Occipital lobe (tissue), 2 donors: ENCODE measurements around the gene PRTFDC1. TPM values are rescaled to one million over a fixed set of nuclear protein-coding genes. Genes with fewer than 3 reads are reported as not detected.
"Not testable (repeated sequence)": the region's sequence is repeated elsewhere in the genome, so short reads cannot be mapped to it uniquely, and the experiment has no call there.

ENCODE experiments used
- DNase-seq: peaks from one replicate; lab custom pipeline; 2025; lab: John Stamatoyannopoulos, UW
- total RNA-seq: library from RNA; depleted of rRNA; stranded (reverse); fragments of >200 nt; gene quantifications from one replicate; pipeline ENCODE4 v1.2.3, GENCODE V29; 2014

Gene PRTFDC1, protein sequence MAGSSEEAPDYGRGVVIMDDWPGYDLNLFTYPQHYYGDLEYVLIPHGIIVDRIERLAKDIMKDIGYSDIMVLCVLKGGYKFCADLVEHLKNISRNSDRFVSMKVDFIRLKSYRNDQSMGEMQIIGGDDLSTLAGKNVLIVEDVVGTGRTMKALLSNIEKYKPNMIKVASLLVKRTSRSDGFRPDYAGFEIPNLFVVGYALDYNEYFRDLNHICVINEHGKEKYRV
- total RNA-seq = 35.7 TPM

DNA sequence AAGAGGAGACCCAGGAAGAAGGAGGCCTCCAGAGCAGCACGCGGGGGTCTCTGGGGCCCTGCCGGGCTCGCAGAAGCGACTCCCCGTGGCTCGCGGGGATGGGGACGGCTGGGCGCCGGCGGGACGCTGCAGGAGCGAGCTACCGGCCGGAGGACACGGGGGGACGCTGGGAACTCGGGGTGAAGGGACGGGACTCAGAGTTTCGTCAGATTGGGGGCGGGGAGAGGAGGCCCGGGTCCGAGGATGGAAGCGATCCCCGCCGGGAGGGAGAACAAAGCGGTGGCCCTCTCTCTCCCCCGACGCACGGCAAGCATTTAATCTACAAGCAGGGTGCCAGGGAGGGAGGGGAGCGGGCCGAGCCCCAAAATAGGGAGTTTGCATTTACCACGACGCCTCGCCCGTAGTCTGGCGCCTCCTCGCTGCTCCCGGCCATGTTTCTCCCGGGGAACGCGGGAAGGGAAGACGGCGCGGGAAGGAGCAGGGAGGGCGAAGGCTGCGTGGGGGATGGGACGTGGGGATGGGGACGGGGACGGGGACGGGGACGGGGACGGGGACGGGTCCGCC, at the start of gene PRTFDC1:
TSS of gene PRTFDC1 (minus strand) at position 464 of the 564 bp plus-strand sequence. CDS start at position 433, 31 bp downstream.
- DNase-seq = peak; percentile 56

DNA sequence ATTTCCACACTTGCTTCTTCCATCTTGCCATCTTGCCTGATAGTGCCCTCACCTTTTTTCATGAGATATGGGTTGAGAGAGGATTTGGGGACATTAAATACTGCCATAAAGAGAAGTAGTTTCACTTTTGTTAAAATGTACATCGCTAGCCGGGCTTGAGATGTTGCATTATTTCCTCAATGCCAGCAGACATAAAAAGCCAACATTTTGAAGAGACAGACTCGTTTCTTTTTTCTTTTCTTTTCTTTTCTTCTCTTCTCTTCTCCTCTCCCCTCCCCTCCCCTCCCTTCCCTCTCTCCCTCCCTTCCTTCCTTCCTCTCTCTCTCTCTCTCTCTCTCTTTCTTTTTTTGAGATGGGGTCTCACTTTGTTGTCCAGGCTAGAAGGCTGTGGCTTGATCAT, 45.6 kb upstream of the PRTFDC1 start:
- DNase-seq = no peak

DNA sequence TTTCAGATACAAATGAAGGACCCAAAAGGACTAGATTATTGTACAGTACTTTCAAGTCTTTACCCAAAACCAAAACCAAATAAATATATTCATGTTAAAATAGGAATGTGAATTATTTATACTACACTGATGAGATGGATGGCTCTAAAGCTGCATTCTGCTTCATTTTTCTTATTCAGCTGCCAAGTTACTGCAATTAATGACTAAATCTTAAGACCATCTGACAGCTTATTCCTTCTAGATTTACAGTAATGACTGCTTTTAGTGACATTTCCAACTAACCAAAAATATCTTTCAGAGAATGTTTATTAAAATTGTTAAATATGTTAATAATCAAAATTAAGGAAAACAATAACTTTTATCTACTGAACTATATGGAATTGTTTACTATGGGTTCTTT, 42.7 kb upstream of the PRTFDC1 start:
- no peak for DNase-seq

DNA sequence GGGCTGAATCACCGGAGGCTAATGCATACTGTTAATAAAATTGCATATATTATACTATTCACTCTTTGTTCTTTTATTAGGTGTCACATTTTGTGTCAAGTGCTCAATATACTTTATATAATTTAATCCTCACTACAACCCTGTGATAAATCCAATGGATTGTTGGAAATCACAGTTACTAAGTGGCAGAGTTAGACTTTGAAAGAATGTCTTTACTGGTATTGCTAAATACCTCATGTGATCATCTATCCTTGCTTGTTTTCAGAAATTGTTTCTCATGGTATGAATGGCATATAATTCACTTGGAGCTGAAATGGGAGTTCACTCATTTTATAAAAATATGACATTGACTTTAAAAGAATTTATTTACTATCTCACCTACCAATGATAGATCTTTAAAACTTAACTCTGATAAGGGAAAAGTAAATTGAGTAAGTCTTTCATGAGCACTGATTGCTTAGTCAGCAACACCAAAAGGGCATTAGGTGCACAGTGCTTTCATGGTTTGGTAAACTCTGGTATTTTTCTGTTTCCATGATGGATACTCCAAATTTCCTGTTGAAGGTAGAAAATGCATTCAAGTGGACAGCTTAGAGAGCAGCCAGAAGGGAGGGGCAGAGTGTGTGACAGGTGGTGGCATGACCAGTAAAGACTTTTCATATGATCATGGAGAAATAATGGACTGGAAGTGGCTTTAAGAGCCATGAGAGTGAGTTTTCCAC, 41.0 kb upstream of the PRTFDC1 start:
- DNase-seq = no peak

DNA sequence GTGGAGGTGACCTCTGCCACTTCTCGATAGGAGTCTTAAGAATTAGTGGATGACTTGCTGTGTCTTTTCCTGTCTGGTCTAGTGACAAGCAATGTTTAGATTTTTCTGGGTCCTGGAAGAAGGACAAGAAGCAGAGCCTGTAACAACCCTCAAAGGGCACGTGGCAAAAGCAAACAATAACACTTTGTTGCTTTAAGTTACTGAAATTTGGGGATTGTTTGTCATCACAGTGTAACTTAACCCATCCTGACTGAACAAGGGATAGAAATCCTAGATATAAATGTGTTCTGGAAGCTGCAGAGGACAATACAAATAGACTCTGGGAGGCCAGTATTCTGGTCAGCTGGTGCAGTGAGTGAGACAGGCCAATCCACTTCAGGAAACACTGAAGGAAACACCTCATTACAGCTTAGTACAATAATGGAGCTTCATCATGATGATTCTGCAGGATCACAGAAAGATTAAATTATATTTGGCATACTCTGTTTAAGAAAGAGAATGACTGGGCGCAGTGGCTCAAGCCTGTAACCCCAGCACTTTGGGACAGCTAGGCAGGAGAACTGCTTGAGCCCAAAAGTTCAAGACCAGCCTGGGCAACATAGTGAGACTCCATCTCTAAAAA, 40.2 kb upstream of the PRTFDC1 start:
- DNase-seq = no peak

DNA sequence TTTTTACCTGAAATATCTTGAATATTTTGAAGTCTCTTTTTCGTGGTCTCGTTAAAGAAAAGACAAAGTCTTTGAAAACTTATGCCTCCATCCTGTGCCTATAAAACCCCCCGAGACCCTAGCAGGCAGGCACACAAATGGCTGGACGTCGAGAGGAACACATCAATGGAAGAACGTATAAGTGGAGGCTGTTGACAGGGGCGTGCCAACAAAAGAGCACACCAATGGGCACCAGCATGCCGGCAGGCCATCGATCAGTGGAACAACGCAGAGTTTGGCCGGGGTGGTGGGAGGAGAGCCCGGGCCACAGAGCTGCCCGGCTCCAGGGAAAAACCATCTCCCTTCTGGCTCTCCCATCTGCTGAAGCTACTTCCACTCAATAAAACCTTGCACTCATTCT, 38.9 kb upstream of the PRTFDC1 start:
- no peak for DNase-seq

DNA sequence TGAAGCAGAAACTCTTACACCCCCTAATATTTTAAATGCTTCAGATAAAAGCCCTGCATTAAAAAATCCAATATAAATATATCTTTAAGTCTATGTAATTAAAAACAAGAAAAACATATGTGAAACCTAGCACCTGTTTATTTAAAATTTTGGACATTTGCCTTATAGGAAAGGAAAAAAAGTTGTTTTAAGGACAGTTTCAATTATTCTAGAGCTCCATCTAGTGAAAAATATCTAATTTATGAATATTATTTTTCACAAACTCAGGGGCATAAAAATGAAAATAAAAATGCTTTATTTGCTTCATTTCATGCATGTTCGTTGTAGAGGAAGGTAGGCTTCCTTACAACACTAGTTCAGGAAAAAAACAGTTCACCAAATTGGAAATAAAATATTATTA, 37.5 kb upstream of the PRTFDC1 start:
- DNase-seq = no peak

DNA sequence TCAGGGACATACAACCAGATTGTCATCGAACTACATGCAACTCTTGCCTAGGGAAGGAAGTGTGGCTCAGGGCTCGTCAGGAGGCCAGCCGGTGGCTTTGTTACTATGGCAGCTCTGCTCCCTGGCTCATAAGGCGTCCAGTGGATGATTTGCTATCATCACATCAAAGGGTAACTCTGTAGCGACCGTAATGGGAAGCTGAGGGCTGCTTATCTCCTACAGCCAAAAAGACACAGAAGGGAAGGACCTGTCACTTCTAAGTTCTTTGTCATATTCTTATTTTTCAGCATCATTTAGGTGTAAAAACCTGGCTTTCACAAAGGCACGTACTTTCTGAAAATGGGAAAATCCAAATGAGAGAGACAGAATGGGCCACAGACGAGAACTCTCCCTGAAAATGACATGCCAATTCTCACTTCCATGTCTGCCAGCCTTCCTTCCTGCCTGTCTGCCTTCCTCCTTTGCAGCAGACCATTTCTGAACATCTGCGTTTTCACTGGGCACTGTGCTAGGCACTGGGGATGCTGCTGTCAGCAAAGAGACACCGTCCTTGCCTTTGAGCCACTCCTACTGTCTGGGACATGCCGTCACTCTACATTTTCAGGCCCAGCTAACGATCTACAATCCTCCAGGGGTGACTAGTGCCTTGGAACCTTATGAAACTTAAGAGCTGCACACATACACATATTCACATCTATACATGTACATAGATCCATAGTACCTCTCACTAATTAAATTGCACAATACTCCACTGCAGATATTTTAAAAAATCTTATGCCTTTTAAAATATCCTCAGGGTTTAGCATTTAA, 36.6 kb upstream of the PRTFDC1 start:
- no peak for DNase-seq

DNA sequence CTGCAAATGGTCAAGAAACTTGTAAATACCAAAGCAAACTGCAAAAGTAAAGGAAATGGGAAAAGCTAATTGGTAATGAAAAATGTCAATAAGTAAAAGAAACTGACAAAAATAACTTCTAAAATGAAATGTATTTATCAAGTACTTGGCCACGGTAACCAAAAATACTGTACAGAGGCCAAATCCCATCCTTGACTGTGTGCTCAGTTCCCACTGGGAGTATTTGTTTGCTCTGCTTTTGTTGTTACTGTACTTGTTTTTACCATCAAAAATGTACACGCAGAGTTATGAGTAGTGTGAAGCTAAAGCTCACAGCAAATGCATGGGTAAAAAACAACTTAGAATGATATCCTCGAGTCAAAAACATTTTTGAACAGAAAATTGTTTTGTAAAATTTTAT, 32.5 kb upstream of the PRTFDC1 start:
- no peak for DNase-seq

DNA sequence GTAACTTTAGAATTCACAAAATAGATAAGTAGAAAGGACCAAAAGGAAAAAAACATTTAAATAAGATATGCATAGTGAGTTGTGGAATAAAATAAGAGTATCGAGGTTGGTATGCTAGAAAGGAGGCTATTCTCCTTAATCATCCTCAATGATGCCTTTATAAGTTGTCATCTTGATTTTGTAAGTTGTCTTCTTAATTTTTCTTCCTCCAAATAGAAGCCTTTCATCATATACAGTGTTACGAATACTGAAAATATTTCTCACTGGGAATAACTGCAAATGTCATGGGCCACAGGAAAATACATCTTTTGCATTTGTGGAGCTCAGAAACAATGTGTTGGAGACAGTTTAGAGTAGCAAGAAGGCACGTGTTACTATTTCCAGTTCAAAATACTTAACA, 31.5 kb upstream of the PRTFDC1 start:
- no peak for DNase-seq

DNA sequence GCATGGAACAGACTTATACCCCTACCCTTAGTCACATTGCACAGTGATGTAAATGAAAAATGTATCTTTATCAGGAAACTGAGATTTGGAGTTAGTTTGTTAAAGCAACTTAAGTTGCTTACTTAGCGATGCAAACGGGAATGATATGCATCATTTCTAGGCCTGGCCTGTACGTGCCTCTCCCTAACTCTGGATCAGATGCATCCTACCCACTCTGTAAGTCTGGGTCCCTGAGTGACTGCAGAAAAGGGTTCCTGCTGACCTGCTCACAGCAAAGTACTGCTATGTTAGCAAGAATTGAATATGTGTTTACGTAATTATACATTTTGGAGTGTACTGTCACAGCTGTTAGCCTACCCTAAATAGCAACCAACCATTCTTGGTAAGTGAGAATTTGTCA, 30.7 kb upstream of the PRTFDC1 start:
- no peak for DNase-seq

DNA sequence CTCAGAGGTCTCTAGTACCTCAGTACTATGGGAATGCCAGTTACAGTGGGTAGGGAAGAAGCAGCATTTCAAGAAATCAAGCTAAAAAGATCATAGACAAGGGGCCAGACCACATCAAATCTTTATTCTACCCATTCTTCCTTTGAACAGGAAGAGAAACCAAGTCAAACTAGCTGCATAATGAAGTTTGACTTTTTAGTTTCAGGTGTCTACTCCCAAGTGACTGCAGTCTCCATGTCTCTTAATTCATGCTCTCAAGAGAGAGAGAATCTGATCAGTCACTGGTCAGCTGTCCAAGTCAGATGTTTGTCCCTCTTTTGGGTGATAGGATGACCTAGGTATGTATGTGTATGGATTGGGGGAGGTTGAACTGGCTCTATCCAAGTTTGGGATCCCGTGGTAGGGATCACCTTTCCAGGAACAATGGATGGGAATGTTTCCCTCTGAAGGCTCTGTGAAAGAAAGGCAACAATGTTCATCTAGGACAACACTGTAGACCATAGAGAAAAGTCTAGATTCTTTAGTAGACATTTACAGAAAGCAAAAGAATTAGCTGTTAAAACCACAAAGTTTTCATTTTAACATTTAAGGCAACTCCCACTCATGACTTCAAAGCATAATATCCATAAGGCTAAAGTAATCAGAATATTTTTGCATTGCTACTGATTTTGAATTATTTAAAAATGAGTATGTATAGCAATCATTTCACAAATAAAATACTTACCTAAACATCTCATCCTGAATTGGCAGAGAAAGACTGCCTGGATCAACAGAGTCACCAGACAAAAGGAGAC, 30.1 kb upstream of the PRTFDC1 start:
- DNase-seq = no peak

DNA sequence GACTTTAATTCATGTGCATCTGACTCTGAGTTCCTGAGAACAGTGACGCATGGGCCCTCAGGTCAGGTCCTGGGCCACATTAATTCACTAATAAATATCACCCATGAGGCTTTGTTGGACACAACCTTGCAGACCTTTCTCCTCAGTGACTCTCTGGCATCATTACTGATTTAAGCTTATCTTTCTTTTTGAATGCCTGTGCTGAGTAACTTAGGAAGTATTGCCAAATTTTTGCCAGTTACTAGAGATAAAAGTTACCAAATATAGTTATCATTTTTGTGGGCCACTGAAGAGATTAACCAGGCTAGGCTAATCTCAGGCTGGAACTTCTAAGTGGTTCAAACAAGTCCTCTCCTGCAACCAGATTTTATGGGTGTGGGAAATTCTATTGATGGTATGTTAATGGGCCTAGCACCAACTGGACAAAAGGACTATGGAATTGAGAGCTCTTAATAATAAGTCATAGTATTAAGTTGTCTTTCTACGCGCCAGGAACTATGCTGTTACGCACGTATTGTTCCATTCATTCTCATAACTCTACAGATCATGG, 28.8 kb upstream of the PRTFDC1 start:
- no peak for DNase-seq

DNA sequence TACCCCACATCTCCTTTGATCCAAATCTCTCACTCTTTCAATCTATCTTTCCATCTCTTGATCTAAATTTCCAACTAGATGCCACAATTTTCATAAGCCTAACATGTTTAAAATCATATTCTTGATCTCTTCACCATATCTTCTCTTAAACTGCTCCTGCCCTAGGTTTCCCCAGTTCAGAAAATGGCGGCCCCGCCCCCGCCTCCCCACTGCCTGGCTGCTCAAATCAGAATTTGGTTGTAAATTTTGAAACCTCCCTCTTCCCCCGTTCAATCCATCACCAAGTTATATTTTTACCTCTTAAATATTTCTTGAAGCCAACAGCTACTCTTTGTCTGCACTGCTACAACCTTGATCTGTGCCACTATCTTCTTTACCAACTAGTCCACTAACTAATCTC, 27.3 kb upstream of the PRTFDC1 start:
- no peak for DNase-seq

DNA sequence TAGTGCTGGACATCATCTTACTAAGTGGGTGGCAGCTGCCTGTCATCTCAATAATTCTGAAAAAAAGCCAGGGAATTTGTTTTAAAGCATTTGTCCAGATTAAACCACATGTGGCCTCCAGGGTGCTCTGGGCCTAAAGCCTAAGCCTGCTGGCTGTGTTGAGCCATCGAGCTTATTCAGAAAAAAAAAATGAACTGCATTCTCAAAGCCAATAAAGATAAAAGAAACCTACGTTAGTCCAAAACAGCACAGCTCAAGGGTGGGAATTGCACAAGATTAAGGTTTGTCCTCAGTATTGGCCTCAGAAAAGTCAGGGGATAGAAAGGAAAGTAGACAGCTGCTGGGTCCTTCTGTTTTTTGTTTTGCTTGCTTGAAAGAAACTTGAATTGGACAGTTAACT, 22.6 kb upstream of the PRTFDC1 start:
- DNase-seq = no peak

DNA sequence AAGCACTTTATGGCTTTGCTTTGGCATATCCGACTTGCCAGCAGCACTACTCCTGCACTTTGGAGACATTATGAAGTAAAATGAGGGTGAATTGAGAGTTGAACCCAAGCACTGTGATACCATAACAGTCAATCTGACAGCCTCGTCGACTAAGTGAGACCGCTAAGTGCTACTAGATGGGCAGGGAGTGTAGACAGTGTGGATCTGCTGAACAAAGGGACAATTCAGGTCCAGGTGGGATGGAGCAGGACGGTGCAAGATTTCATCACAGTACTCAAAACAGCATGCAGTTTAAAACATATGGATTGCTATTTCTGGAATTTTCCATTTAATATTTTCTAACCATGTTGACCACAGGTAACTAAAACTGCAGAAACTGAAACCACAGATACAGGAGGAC, 20.8 kb upstream of the PRTFDC1 start:
- no peak for DNase-seq

DNA sequence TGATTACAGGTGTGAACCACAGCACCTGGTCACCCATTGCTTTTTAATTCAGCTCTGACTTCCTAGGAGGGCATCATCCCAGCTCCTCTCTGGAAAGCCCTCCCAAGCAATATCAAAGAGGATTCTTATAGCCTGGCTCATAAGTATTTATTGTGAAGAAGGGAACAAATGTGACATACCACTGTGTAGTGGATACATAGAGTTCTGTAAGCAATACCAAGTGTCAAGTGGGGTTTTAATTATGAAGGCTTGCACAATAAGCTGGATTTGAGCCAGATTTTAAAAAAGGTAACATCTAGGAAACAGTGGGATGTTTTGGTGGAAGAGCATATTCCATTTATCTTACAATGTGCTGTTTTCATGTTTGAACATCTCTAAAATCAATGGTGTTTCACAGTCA, 19.0 kb upstream of the PRTFDC1 start:
- no peak for DNase-seq

DNA sequence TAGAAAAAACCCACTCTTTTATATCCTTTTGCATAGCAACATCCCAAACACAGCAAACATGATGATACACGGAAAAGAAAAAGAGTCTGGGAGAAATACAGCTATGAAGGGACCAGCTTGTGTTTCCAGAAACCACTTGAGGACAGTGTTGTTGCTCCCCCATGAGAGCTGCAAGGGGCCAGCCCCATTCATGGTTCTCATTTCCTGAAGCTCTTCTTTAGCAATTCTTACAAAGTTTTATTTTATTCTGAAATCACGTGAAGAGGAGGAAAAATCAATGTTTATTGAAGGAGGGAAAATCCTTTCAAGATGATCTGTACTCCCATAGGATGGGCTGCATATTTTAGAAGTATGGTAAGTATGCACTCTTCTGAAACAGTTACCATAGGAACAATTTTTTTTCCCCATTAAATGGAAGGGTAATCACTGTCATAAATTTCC, 17.5 kb upstream of the PRTFDC1 start:
- no peak for DNase-seq

DNA sequence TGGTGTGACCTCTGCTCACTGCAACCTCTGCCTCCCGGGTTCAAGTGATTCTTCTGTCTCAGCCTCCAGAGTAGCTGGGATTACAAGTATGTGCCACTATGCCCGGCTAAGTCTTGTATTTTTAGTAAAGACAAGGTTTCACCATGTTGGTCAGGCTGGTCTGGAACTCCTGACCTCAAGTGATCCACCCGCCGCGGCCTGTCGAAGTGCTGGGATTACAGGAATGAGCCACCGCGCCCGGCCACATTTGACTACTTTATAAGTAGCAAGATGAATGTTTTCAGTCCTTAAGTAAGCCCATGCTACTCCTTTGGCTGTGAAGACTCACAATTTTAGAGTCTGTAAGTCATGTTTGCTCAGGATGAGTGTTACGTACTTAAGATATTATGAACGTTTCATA, 16.5 kb upstream of the PRTFDC1 start:
- not testable (repeated sequence) for DNase-seq

DNA sequence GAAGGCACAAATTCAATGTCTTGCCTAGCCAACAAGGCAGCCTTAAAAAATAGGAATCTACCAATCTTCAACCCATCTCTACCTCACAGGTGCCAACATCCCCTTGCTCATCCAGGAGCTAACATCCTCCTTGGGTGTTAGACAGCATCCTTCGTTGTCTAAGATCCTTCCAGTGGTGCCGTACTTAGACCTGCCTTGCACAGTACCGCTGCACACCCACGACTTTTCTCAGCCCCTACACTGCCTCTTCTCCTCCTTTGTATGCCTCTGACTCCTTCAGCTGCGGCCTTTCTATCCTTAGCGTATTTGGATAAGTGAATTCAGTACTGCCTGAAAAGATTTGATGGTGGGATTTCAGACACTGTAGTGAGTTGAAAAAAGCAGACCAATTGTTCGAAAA, 15.9 kb upstream of the PRTFDC1 start:
- DNase-seq = no peak
